ENCODE results near the gene CNNM2. TPM values are rescaled to one million over a fixed set of nuclear protein-coding genes. Genes with fewer than 3 reads are reported as not detected.

The CNNM2 gene
- total RNA-seq, 2 donors from 2014 or later = 14.7 to 17.9 TPM

GRCh38 chr10:103100620-103101019 lies 182.5 kb downstream of the CNNM2 start:
- Mint-ChIP-seq H3K9me3 (no peaks in the 10 kb centered on the region), H3K27ac (no peak overlapping the region), H3K27me3 (ENCODE audit: insufficient read depth) (no peaks in the 10 kb centered on the region), H3K4me1 (peaks cover 12% of the 10 kb centered on the region), H3K4me3 (no peak overlapping the region), H3K36me3 (ENCODE audit: low read depth) (peaks cover 65% of the 10 kb centered on the region)
- peaks cover 91% of the 10 kb centered on the region for H3K36me3 ChIP-seq (ENCODE audit: control insufficient read depth, insufficient read depth, low read length)
- no peaks in the 10 kb centered on the region for H3K9me3 ChIP-seq (ENCODE audit: control insufficient read depth, low read length)
- TF ChIP-seq CTCF (conservative IDR thresholded peaks at IDR 0.05) = no peak
- no peaks in the 10 kb centered on the region for H3K4me1 ChIP-seq (ENCODE audit: control insufficient read depth, insufficient read depth, low read length)
- H3K4me3 ChIP-seq (ENCODE audit: low read length) = no peak overlapping the region
- 55 to 100% methylated on average over 1 to 2 of the region's 2 CpGs for WGBS, 2 experiments (ENCODE audit: insufficient coverage in 1 of 2, insufficient read length in 1 of 2)
- no peak overlapping the region for H3K9ac ChIP-seq (ENCODE audit: extremely low read depth, low read length, poor library complexity, severe bottlenecking)
- no peak overlapping the region for H3K27ac ChIP-seq (ENCODE audit: low read depth, low read length)
- H3K27me3 ChIP-seq (ENCODE audit: control insufficient read depth, insufficient read depth, low read length, poor library complexity, severe bottlenecking) = no peaks in the 10 kb centered on the region
- peak; percentile 70 for DNase-seq

- TF ChIP-seq CTCF (conservative IDR thresholded peaks at IDR 0.05) = no peak
- H3K4me1 Mint-ChIP-seq = peaks cover 12% of the 10 kb centered on the region
- no peaks in the 10 kb centered on the region for H3K27me3 Mint-ChIP-seq (ENCODE audit: insufficient read depth)
- DNase-seq = no peak
- H3K4me1 ChIP-seq (ENCODE audit: control insufficient read depth, insufficient read depth, low read length) = no peaks in the 10 kb centered on the region
- H3K4me3 ChIP-seq (ENCODE audit: low read length) = no peak overlapping the region
- H3K36me3 ChIP-seq (ENCODE audit: control insufficient read depth, insufficient read depth, low read length) = peaks cover 88% of the 10 kb centered on the region
- H3K27ac Mint-ChIP-seq = peak overlapping the region; percentile 12
- H3K9me3 Mint-ChIP-seq = no peaks in the 10 kb centered on the region
- no peak overlapping the region for H3K9ac ChIP-seq (ENCODE audit: extremely low read depth, low read length, poor library complexity, severe bottlenecking)
- H3K4me3 Mint-ChIP-seq = no peak overlapping the region
- H3K27me3 ChIP-seq (ENCODE audit: control insufficient read depth, insufficient read depth, low read length, poor library complexity, severe bottlenecking) = no peaks in the 10 kb centered on the region
- H3K36me3 Mint-ChIP-seq (ENCODE audit: low read depth) = peaks cover 62% of the 10 kb centered on the region
- H3K27ac ChIP-seq (ENCODE audit: low read depth, low read length) = no peak overlapping the region
- 93 to 96% methylated on average over 3 of the region's 3 CpGs for WGBS, 2 experiments (ENCODE audit: insufficient coverage in 1 of 2, insufficient read length in 1 of 2)
- H3K9me3 ChIP-seq (ENCODE audit: control insufficient read depth, low read length) = no peaks in the 10 kb centered on the region
Observed at GRCh38 chr10:103102195-103102594, 184.1 kb downstream of the CNNM2 start.

- Mint-ChIP-seq H3K36me3 (ENCODE audit: low read depth) (peaks cover 50% of the 10 kb centered on the region), H3K27me3 (ENCODE audit: insufficient read depth) (no peaks in the 10 kb centered on the region), H3K4me3 (no peak overlapping the region), H3K9me3 (no peaks in the 10 kb centered on the region), H3K4me1 (peaks cover 12% of the 10 kb centered on the region), H3K27ac (no peak overlapping the region)
- no peaks in the 10 kb centered on the region for H3K27me3 ChIP-seq (ENCODE audit: control insufficient read depth, insufficient read depth, low read length, poor library complexity, severe bottlenecking)
- H3K27ac ChIP-seq (ENCODE audit: low read depth, low read length) = no peak overlapping the region
- H3K9me3 ChIP-seq (ENCODE audit: control insufficient read depth, low read length) = no peaks in the 10 kb centered on the region
- TF ChIP-seq CTCF (conservative IDR thresholded peaks at IDR 0.05) = no peak
- H3K9ac ChIP-seq (ENCODE audit: extremely low read depth, low read length, poor library complexity, severe bottlenecking) = no peak overlapping the region
- H3K4me1 ChIP-seq (ENCODE audit: control insufficient read depth, insufficient read depth, low read length) = no peaks in the 10 kb centered on the region
- H3K4me3 ChIP-seq (ENCODE audit: low read length) = no peak overlapping the region
- 83 to 96% methylated on average over 1 of the region's 2 CpGs for WGBS, 2 experiments (ENCODE audit: insufficient coverage in 1 of 2, insufficient read length in 1 of 2)
- DNase-seq = no peak
- H3K36me3 ChIP-seq (ENCODE audit: control insufficient read depth, insufficient read depth, low read length) = peaks cover 75% of the 10 kb centered on the region
Observed at GRCh38 chr10:103103989-103104388, 185.9 kb downstream of the CNNM2 start.
